Ectodermal cell (in vitro differentiated cells): ENCODE data around the gene PVRIG.
"Not testable (repeated sequence)": the region's sequence is repeated elsewhere in the genome, so short reads cannot be mapped to it uniquely, and the experiment has no call there.

Source experiments
- H3K27ac ChIP-seq: 2 replicates; pipeline ENCODE4 v1.7.0; 2013; ENCODE audit warnings: mild to moderate bottlenecking, low read depth, low read length; ENCODE audit not compliant: insufficient read depth, poor library complexity, severe bottlenecking
- H3K27me3 ChIP-seq: 2 replicates; pipeline ENCODE4 v1.7.0; 2013; ENCODE audit warnings: mild to moderate bottlenecking, low read length; ENCODE audit not compliant: insufficient read depth, control insufficient read depth, poor library complexity, severe bottlenecking
- H3K36me3 ChIP-seq: one replicate; pipeline ENCODE4 v1.7.0; 2013; ENCODE audit warnings: low read length; ENCODE audit not compliant: control insufficient read depth, insufficient read depth
- H3K4me1 ChIP-seq: one replicate; pipeline ENCODE4 v1.7.0; 2013; ENCODE audit warnings: low read length; ENCODE audit not compliant: control insufficient read depth, insufficient read depth
- H3K4me3 ChIP-seq: 2 replicates; pipeline ENCODE4 v1.7.0; 2013; ENCODE audit warnings: low read depth, low read length, control low read depth; ENCODE audit not compliant: insufficient read depth
- H3K9me3 ChIP-seq: 2 replicates; pipeline ENCODE4 v1.7.0; 2013; ENCODE audit warnings: mild to moderate bottlenecking, low read length, moderate library complexity; ENCODE audit not compliant: control insufficient read depth
- WGBS, 2 experiments: methylation state at CpG; one replicate each; pipeline ENCODE4 v1.1.7; 2013; ENCODE audit warnings: missing lambda C conversion rate in 2 of 2; 5-methylcytosine and 5-hydroxymethylcytosine counted together

PVRIG gene

DNA sequence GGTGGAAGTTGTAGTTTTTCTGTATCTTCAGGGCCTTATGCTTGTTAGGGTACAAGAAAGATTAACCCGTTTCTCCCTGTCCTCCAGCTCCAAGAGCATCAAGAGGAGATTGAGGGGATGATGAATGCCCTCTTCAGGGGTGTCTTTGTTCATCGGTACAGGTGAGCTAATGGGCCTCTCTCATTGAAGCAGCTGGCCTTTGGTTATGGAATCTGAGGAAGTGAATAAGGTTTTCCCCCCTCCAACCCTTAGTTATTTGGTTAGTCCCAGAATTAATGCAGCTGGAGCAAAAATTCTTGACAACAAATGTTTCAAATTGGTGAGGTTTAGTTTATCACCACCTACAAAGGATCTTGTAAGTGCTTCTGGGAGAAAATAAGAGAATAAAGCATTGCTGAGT is 24.5 kb upstream of the PVRIG start:
- Histone ChIP-seq H3K27ac (no peak overlapping the region), H3K4me1 (no peaks in the 10 kb centered on the region), H3K4me3 (no peak overlapping the region), H3K9me3 (no peaks in the 10 kb centered on the region), H3K36me3 (no peaks in the 10 kb centered on the region), H3K27me3 (no peaks in the 10 kb centered on the region)
- WGBS, 2 experiments = 76 to 94% methylated on average over 2 of the region's 2 CpGs

DNA sequence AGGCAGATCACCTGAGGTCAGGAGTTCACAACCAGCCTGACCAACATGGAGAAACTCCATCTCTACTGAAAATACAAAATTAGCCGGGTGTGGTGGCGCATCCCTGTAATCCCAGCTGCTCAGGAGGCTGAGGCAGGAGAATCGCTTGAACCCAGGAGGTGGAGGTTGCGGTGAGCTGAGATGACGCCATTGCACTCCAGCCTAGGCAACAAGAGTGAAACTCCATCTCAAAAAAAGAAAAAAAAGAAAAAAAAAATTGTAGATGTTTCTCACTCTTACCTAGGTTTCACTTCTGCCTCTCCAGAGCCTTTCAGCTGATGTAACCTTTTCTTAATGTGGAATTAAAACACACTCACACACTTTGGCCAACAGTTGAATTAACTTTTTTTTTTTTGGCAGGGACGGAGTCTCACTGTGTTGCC is 23.8 kb upstream of the PVRIG start:
- not testable (repeated sequence) for H3K36me3 ChIP-seq, H3K4me1 ChIP-seq, H3K9me3 ChIP-seq, H3K4me3 ChIP-seq, H3K27ac ChIP-seq, H3K27me3 ChIP-seq
- WGBS, 2 experiments = 89 to 96% methylated on average over 5 to 6 of the region's 6 CpGs

DNA sequence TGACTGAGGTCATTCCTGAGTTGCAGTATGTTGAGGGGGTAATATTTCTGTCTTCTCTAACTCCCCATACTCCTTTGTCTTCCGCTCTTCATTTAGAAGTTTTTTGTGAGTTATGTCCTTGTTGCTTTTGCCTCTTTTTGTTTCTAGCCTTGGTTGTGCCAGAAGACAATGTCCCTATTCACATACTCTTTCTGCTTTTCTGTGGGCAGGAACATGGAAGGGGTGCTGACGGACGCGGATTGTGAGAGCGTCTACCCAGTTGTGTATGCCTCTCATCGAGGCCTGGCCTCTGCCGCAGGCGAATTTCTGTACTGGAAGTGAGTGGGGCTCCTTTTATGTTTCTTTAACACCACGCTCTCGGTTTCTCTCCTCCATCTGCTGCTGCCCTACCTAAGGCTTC is 21.5 kb upstream of the PVRIG start:
- no peaks in the 10 kb centered on the region for H3K27me3 ChIP-seq
- H3K4me1 ChIP-seq = no peaks in the 10 kb centered on the region
- no peak overlapping the region for H3K27ac ChIP-seq
- H3K9me3 ChIP-seq = no peaks in the 10 kb centered on the region
- H3K36me3 ChIP-seq = no peaks in the 10 kb centered on the region
- H3K4me3 ChIP-seq = no peak overlapping the region
- WGBS, 2 experiments = 91 to 97% methylated on average over 9 to 10 of the region's 10 CpGs

DNA sequence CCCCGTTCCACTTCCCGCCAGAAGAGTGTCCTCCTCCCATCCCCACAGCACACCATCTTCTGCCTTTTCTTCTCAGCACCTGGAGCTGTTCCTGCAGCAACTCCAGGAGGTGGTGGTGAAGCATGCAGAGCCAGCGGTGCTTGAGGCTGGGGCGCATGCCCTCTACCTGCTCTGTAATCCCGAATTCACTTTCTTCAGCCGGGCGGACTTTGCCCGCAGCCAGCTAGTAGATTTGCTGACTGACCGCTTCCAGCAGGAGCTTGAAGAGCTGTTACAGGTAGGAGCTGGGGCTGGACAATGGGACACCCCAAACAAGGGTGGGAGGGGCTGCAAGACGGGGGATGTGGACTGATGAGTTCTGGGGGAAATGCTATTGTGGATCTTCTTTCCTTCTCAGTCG is 19.1 kb upstream of the PVRIG start:
- Histone ChIP-seq H3K36me3 (no peaks in the 10 kb centered on the region), H3K4me3 (no peak overlapping the region), H3K27ac (no peak overlapping the region), H3K9me3 (no peaks in the 10 kb centered on the region), H3K4me1 (peaks cover 6% of the 10 kb centered on the region), H3K27me3 (no peaks in the 10 kb centered on the region)
- 90 to 91% methylated on average over 11 of the region's 11 CpGs for WGBS, 2 experiments

DNA sequence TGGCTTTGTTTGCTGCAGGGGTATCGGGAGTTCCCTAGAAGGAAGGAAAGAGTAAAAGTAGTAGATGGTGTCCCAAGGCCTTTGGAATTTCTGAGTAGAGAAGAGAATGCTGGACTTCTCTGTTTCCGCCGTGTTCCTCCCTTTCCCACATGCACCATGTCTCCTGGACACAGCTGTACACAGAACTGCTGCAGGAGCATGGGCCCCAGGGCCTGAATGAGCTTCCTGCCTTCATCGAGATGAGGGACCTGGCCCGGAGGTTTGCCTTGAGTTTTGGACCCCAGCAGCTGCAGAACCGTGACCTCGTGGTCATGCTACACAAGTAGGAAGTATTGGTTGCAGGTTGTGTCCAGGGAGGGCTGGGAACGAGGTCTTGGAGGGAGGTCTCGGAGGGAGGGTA is 15.3 kb upstream of the PVRIG start:
- H3K36me3 ChIP-seq = no peaks in the 10 kb centered on the region
- WGBS, 2 experiments = 93% methylated on average over 9 of the region's 9 CpGs
- H3K27ac ChIP-seq = no peak overlapping the region
- H3K27me3 ChIP-seq = no peaks in the 10 kb centered on the region
- no peaks in the 10 kb centered on the region for H3K9me3 ChIP-seq
- H3K4me3 ChIP-seq = no peak overlapping the region
- H3K4me1 ChIP-seq = peaks cover 6% of the 10 kb centered on the region

DNA sequence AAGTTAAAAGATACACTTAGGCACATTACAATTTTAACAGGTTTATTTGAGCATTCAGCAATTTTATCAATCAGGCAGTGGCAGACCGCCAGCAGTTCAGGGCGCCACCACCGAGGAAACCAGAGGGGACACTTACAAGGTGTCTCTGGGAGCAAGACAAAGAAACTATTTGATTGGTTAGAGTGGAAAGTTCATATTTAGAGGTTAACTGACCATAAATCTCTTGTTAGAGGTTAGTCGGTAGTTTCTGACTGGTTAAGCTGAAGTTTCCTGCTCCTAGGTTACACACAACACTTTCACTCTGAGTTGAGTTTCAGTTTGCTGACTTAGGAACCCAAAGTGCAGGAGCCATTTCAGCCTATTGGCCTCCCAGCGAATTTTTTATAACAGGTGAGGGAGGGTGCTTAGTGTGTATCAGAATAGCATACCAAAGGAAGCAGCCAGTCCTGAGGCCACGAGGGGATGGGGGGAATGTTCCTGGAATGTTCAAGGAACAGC is 10.8 kb upstream of the PVRIG start:
- peaks cover 13% of the 10 kb centered on the region for H3K4me1 ChIP-seq
- no peak overlapping the region for H3K4me3 ChIP-seq
- H3K27me3 ChIP-seq = no peaks in the 10 kb centered on the region
- WGBS, 2 experiments = 86% methylated on average over 6 of the region's 6 CpGs
- no peaks in the 10 kb centered on the region for H3K9me3 ChIP-seq
- H3K27ac ChIP-seq = no peak overlapping the region
- H3K36me3 ChIP-seq = no peaks in the 10 kb centered on the region

DNA sequence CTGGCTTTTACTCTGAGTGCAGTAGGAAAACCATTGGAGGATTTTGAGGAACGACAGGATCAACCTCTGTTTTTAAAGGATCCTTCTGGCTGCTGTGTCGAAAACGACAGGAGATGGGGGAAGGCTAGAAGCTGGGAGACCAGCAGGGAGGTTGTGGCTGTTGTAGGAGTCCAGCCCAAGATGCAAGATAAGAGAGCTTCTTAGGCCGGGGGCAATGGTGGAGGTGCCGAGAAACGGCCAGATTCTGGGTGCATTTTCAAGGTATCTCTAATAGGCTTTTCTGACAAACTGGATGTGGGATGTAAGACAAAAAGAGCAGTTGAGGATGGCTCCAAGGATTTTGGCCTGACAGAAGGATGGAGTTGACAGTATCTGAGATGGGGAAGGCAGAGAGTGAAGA is 10.3 kb upstream of the PVRIG start:
- Histone ChIP-seq H3K4me3 (no peak overlapping the region), H3K4me1 (peaks cover 13% of the 10 kb centered on the region), H3K27ac (no peak overlapping the region), H3K36me3 (no peaks in the 10 kb centered on the region), H3K9me3 (no peaks in the 10 kb centered on the region), H3K27me3 (no peaks in the 10 kb centered on the region)
- 89 to 92% methylated on average over 6 of the region's 6 CpGs for WGBS, 2 experiments

DNA sequence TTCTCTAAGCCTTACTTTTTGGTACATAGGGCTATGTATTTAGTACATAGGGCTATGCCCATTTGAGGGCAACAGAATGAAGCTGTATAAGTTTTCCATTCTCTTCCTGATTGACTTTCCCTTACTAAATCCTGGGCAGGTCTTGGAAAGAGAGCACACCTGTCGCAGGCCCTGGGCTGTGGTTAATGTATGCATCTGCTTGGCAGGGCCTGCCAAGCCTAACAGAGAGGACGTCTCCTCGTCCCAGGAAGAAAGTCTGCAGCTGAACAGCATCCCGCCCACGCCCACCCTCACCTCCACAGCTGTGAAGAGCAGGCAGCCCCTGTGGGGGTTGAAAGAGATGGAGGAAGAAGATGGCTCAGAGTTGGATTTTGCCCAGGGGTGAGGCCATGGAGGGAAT is 8.9 kb upstream of the PVRIG start:
- Histone ChIP-seq H3K27ac (no peak overlapping the region), H3K36me3 (no peaks in the 10 kb centered on the region), H3K9me3 (no peaks in the 10 kb centered on the region), H3K27me3 (no peaks in the 10 kb centered on the region), H3K4me3 (no peak overlapping the region), H3K4me1 (peaks cover 7% of the 10 kb centered on the region)
- 90 to 97% methylated on average over 5 of the region's 5 CpGs for WGBS, 2 experiments

DNA sequence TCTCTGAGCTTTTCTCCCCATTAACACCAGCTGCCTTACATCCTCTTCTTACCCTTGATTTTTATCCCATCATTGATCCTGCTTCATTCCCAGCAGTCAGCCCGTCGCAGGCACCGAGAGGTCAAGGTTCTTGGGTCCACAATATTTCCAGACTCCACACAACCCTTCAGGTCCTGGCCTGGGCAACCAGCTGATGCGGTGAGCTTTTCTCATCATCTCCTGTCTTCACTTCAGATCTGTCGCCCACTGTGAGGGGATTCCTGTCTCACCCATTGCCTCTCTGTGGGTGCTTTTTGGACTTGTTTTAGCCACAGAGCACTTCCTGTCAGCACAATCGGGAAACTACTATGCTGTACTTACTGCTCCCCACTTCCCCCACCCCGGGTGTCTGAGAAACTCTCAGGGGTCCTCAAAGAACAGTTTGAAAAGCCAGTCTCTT is 8.4 kb upstream of the PVRIG start:
- H3K27ac ChIP-seq = no peak overlapping the region
- no peaks in the 10 kb centered on the region for H3K36me3 ChIP-seq
- peaks cover 7% of the 10 kb centered on the region for H3K4me1 ChIP-seq
- H3K9me3 ChIP-seq = no peaks in the 10 kb centered on the region
- no peaks in the 10 kb centered on the region for H3K27me3 ChIP-seq
- WGBS, 2 experiments = 89 to 95% methylated on average over 7 of the region's 7 CpGs
- H3K4me3 ChIP-seq = no peak overlapping the region

DNA sequence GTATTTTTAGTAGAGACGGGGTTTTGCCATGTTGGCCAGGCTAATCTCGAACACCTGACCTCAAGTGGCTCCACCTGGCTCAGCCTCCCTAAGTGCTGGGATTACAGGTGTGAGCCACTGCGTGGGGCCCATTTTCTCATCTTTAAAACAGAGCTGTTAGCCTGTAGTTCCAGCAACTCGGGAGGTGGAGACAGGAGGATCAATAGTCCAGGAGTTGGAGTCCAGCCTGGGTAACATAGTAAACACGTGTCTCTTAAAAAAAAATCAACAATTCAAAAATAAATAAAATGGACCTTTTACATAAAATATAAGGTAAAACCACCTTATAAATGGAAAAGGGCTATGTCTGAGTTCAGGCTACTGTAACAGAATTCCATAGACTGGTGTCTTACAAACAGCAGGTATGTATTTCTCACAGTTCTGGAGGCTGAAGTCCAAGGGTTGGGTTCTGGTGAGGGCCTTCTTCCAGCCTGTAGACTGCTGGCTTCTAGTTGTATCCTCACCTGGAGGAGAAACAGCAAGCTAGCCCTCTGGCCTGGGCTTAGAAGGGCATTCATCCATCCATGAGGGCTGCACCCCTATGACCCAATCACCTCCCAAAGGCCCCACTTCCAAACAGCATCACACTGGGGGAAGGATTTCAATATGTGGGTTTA is 7.0 kb upstream of the PVRIG start:
- 81 to 86% methylated on average over 4 to 5 of the region's 5 CpGs for WGBS, 2 experiments
- H3K4me3 ChIP-seq = no peak overlapping the region
- H3K4me1 ChIP-seq = peaks cover 7% of the 10 kb centered on the region
- H3K9me3 ChIP-seq = no peaks in the 10 kb centered on the region
- H3K27me3 ChIP-seq = no peaks in the 10 kb centered on the region
- H3K36me3 ChIP-seq = no peaks in the 10 kb centered on the region
- H3K27ac ChIP-seq = no peak overlapping the region

DNA sequence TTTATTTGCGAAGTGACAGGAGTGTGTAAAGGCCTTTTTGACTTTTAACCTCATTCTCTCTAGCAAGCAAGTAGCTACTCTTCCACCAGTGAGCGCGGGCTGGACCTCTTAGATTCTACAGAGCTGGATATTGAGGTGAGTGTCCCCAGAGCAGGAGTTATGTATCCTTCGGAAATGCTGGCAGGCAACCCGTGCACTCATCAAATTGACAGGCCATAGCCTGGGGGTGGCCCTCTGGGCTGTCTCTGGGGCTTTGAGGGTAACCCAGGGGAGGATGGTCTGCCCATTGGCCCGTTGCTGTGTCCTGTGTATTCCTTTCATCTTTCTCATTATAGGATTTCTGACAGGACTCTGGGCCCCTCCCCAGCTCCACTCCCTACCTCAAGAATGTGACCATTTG is 6.1 kb upstream of the PVRIG start:
- Histone ChIP-seq H3K36me3 (no peaks in the 10 kb centered on the region), H3K9me3 (no peaks in the 10 kb centered on the region), H3K4me3 (no peak overlapping the region), H3K27me3 (no peaks in the 10 kb centered on the region), H3K4me1 (peaks cover 7% of the 10 kb centered on the region), H3K27ac (no peak overlapping the region)
- WGBS, 2 experiments = 73 to 79% methylated on average over 6 of the region's 6 CpGs
